NCI-H2196 treated with DMSO at 0.1 percent for 48 hours (cell line): Measurements from ENCODE around the gene MARCHF3.
A peak's percentile ranks its signal among the peaks of the same experiment; 100 is the strongest.
"Not testable (repeated sequence)": the region's sequence is repeated elsewhere in the genome, so short reads cannot be mapped to it uniquely, and the experiment has no call there.

Source experiments
- DNase-seq: peaks from one replicate; lab custom pipeline; 2025; ENCODE audit not compliant: unreplicated experiment; lab: John Stamatoyannopoulos, UW

The MARCHF3 gene

DNA sequence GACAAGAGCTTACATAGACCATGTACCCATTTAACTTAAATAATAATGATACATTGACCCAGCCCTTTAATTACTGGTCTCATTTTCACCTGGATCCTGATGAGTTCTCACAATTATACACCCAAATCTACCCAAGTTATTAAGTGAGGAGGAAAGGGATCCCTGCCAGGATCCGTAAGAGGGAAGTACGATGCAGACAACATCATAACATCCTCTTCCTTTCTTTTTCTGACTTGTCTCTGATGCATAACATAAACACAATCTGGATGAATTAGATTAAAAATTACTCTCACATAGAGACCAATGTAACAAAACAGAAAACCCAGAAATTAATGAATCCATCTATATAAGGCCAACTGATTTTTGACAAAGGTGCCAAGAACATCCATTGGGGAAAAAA is 17.0 kb downstream of the MARCHF3 start:
- no peak for DNase-seq

DNA sequence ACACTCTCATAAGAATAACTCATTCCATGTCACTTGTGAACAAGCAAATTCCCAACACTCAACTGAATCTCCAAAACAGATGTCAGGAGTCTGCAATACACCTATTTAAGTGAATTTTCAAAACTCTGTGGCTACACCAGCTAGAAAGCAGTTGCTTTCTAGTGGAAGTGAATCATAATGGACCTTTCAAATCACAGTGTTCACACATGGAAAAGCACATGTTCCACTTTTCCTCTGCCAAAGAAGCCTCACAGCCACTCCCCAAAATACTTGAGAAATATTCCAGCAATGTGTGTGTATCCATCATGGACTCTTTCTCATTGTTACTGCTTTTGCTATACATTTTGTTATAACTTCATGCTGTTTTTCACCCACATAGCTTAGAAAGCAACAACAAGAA is 17.4 kb downstream of the MARCHF3 start:
- no peak for DNase-seq

DNA sequence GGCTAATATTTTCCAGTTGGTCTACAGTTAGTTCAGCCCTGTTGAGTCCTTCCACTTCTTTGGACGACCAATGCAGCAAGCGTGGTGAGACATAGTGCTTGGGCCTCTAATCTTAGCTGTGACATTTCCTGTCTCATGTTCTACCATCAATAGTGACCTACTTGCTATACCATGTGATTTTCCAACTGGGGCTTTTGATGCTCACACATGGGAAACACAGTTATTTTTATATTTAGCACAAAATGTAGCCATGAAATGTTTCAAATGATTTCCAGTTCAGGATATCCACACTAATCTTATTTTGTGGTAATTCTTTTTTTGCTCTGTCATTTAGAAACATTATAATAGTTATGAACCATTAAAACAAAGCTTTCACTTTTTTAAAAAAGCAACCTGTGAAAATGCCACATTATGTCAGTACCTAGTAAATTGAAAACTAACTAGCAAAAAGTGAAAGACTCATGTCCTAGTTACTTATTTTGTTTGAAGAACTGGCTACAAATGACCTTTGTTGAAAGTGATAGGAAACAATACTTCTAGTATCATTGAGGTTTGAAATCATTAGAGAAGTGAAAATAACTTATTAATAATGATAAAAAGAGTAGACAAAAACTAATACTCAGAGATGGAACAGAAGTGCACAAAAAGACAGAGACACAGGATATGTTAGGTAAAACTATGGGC is 18.3 kb downstream of the MARCHF3 start:
- DNase-seq, result no peak

DNA sequence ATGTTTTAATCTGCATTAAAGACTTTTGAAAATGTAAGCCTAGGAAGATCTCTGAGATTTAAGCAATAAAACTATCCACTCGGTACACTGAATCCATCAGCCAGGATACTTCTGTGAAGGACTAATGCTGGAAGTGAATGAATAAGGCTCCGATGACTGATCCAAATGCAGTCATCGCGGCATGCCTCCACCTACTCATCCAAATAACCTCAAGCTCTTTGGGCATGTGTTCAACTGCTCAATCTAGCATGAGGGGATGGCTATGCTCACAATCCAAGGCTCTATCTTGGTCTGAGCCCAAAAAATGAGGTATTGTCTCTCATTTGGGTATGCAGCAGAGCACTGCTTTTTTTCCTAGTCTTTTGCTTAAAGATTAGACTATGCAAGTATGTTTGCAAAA is 19.2 kb downstream of the MARCHF3 start:
- DNase-seq, result no peak

DNA sequence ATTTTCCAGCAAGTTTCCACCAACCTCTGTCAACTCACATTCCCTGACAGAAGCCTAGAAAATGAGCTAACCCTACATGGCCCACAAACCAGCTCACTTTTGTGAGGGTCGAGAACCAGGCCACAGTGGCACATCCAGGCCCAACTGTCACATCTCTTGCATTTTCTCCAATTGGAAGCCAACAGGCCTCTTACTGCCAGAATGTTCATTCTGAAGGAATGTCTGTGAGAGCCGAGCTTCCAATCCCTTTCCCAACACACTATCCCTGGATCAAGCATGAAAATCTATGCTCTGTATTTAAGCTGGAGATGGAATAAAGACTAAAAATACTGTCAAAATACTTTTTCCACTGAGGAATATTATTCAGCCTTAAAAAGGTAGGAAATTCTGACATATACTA is 20.0 kb downstream of the MARCHF3 start:
- no peak for DNase-seq

DNA sequence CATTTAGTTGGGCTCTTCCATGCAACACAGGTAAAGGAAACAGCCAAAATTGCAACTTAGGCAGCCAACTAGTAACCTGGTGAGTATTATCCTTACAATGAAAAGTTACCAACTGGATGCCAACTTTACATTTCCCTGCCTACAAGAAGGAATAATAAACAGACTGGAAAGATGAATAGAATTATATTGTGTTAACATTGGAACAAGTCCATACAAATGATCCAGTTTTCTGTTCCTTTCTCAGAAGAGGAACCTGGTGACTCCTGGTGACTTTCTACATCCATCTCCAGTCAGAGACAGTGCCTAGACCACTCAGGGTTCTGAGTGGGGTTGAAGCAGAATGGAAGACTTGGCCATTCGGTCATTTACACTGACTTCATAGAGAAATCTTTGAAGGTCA is 20.6 kb downstream of the MARCHF3 start:
- no peak for DNase-seq

DNA sequence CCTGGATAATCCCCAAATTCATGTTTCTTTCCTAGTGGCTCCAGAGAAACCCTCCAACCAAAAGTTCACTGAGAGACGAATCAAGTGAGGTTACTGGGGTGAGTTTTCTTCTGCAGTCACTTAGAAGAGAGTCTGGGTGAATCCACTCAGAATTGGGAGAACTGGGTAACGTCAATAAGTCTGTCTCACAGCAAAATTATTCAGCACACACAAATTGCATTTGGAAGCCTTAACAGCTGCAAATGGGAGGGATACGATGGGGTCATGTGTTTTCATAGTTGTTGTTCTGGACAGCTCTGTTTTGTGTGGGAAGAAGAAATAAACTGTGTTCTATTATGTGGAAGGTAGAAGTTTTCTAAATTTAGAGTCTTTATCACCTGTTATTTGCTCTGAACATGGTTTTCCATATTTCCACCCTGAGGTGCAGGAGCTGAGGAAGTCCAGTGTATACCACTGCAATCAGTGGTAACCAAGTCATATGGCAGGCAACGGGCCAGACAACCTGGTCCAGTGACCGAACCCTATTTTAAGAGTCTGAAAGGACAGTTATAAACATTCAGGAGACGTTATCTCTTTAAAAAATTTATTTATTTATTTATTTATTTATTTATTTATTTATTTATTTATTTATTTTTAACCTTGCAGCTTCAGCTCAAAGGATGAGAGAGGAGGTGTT is 21.9 kb downstream of the MARCHF3 start:
- DNase-seq, result no peak

DNA sequence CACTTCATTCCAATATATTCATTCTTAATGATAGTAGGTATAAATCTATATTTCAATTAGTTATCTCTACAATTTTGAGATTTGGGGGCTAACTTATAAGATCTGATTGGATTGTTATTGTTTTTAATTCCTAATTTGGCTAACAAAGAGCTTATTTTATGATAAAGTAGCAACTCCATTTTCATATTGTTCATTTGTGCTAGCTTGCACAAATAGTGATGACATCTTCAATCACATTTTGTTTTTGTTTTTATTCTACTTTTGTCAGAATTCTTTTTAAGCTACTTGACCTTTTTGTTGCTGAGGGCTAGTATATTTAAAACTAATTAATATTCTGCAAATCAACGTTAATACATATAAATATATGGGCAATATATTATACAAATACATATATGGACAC is 22.8 kb downstream of the MARCHF3 start:
- no peak for DNase-seq

DNA sequence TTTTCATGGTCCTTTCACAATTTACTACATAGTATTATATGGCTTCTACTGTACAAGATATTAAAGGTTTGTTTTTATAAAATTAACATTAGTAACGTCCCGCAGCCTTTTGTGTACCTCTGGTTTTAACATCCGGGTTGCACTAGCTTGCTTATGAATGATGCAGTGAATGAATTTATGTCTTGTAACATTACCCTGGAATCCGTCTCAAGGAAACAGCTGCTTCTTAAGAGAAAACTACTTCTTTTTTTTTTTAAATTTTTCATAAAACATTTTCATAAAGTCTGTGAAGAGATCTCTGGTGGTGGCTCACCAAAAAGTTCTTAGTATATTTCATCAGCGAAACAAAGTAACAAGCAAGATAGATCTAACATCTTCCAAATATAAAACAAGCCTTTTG is 23.6 kb downstream of the MARCHF3 start:
- no peak for DNase-seq

DNA sequence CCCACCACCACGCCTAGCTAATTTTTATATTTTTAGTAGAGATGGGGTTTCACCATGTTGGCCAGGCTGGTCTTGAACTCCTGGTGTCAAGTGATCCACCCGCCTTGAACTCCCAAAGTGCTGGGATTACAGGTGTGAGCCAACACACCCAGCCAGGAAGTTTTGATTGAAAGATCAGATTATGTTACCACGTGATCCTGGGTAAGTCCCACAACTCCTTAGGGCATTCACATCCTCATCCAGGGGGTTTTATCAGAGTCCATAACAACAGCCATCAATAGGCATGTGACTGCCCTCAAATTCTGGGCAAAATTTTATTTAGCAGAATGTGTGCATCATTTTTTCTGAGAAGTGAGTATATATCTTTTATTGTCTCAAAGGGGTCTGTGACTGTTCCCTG is 25.1 kb downstream of the MARCHF3 start:
- DNase-seq, result not testable (repeated sequence)

DNA sequence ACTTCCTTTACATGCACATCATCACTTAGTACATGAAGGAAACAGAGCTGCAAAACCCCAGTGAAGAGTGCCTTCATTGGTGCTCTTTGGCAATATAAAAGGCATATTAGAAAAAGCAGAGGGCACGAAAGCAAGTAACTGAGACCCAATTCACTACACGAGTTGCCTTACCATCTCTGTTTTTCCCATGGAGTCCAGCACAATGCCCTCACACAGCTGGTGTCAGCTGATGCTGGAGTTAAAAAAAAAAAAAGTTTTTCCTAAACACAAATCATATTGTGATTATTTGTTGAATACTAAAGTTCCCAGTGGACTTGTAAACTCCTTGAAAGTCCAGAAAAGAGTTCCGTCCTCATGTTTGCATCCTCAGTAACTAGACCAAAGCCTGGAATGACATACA is 25.6 kb downstream of the MARCHF3 start:
- DNase-seq, result no peak

DNA sequence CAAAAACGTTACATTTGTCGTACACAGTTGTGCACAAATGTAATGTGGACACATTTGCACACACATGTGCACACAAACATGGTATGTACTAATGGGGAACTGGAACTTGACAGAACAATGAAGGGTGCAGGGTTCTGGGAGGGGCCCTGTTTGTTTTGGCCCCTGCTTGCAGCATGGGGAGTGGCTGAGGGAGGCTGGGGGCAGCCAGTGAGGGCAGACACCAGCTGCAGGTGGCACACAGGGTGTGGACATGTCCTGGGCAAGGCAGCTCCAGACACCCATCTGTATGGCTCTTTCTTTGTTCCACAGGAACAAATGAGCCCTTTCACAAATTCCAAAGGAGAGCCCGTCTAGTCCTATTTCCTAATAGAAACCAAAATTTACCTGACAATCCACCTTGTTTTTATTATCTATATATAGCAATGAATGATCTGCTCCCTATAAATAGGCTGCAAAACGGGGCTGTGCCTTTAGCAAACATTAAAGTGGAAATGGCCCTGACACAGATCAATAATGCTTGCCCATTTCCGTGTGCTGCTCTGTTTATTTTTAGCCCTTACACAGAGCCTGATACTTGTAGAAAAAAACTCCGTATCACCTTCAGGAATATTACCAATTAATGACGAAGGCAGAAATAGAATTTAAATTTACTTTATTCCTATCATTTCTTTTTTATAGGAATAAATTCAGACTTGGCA is 26.4 kb downstream of the MARCHF3 start:
- no peak for DNase-seq

DNA sequence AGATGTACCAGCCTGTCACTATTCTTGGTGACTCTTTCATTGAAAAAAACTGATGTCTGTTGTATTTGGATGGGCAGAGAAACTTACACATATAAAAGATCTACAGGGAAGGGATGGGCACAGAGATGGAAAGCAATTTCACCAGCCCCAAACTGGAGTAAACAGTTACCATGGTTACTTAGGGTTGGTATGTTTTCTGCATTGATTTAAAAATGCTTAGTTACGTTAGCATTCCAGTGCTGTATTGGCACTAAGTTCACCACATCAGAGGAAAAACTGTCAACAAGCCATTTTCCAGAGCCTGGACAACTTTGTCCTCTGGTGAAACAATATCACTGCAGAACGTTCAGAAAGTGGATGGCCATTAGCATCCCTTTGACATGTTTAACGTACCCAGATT is 28.0 kb downstream of the MARCHF3 start:
- no peak for DNase-seq

DNA sequence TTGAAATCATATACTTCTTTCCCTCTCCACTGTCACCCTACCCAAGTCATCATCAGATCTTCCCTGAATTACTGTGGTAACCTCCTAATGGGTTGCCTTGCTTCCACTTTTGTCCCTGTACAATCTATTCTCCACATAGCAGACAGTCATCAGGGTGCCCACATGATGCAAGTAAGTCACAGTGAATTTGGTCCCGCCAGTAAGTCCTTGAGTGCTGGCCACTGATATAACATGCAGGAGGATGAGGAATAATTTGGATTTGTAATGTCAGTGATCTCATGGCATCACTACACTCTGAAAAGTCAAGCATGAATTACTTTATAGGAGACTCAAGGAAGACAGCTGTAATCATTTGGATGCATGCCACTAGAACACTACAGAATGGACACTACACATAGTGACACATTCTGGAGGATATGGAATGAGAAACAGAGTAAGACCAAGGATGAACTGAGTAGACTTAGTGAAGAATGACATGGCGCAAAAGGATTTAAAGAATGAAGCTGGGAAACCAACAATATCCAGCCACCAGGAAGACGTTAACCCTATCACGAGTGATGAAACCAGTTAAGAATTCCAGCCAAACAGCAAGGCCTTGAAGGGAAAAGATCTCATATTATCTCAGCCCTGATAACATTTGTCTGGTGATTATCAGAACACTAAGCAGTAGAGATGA is 28.6 kb downstream of the MARCHF3 start:
- no peak for DNase-seq

DNA sequence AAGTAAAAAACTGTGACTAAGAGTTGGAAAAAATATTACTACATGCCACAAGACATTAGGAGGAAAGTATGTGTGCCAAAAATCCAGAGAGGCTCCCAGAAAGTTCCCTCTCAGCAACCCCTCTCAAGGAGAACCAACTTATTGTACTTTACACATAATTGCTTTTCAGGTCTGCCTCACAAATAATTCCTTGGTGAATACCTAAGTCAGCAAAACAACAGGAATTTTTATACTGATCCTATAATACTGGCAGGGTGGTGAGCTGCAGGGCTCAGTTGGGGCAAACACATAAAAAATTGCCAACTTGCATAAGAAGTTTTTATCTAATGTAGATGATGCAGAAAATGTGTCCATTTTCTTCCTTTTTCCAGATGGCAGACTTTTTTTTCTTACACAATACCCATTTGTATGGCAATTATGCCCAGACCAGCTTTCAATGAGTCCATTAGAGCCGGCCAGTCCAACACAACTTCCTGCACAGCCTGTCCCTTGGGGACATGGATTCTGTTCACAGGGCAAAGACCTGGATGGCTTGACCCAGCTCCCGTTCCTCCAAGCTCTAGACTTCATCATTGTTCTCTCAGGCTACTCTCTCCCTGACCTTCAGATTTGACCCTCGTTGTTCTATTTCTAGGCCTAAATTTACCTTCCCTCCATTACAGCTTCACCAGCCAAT is 31.3 kb downstream of the MARCHF3 start:
- DNase-seq, result no peak

DNA sequence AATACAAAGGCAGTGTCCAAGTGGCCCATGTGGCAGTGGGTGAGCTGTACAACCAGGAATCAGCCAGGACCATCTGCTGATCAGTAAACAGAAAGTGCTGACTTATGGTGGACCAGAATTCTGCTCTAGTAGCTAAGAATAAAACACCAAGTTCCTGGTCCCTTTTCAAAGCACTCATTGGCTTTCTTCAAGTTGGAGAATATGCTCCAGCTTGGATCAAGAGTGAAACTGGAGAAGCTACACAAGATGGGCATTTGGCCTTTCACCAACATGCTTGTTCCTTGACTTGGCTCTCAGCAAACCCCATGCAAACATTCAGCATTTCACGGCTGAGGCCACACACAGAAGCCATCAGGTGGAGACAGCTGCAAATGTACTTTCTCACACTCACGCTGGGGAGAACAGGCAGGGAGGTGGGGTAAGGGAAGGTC is 32.1 kb downstream of the MARCHF3 start:
- DNase-seq, result peak; percentile 47

DNA sequence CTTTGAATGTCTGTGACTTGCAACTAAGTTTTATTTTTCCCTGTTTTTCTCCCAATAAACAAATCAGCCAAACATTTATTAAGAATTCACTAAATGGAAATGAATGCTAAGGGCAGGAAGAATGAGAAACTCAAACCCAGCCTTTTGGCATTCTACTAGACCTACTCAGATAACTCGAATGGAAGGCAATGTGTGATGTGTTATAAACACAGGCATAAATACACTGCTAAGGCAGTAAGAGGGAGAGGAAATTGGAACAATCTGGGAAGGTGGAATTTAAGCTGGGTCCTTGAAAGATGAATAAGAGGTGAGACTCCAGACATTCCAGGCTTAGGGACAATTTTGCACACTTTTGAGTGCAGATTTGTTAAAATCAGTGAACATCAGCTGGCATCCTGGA is 34.7 kb downstream of the MARCHF3 start:
- DNase-seq, result no peak

DNA sequence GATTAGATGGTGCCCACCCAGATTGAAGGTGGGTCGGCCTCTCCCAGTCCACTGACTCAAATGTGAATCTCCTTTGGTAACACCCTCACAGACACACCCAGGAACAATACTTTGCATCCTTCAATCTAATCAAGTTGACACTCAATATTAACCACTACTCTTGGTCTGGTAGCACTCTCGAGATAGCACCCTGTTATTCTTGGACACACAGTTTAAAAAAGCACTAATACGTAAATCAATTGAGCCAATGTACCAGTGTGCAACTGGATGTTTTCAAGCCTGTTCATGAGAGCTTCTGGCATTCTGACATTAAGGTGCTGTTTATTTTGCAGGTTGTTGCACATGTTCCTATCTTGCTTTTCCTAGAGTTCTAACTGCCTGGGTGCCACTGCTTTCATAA is 35.3 kb downstream of the MARCHF3 start:
- no peak for DNase-seq

DNA sequence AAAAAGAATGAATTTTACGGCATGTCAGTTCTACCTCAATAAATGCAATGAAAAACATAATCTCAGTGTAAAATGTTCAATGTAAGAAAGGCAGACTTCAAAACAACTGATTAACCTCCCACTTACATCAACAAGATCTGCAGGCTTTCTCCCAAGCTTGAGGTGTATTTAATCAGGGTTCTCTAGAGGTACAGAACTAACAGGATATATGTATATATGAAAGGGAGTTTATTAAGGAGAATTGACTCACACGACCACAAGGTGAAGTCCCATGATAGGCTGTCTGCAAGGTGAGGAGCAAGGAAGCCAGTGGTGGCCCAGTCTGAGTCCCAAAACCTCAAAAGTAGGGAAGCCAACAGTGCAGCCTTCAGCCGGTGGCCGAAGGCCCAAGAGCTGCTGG is 35.9 kb downstream of the MARCHF3 start:
- no peak for DNase-seq

DNA sequence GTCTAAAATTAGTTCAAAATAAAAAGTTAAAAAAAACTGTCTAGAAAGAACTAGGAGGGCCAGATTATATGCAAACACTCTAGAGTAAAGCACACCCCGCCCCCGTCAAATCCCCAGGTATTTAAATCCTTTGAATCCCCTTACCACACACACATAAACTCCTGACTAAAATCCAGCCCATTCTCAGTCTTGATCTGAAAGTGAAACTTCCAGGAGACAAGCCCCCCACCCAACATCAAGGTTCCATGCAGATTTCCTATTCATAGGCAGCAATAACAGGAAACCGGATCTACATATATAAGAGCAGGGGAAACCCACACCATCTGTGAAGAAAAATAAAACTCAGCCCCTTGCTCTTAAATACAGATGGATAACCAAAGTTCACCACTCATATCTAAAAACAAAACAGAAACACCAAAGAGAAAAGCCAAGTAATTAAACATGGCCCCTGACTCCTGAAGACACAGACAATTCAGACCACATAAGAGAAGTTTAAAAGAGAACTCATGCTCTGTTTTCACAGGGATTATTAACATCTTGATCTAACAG is 42.3 kb downstream of the MARCHF3 start:
- no peak for DNase-seq
